ENCODE results near the gene RNASE11.

The RNASE11 gene

GRCh38 chr14:20556500-20557211 lies 31.1 kb downstream of the RNASE11 start:
- TF ChIP-seq CTCF (IDR thresholded peaks at IDR 0.05) = no peak
- DNase-seq (ENCODE audit: low spot score) = no peak
- Histone ChIP-seq H3K4me3 (no peak overlapping the region), H3K27ac (no peak overlapping the region)

- no peak for TF ChIP-seq CTCF (IDR thresholded peaks at IDR 0.05)
- Histone ChIP-seq H3K4me3 (no peak overlapping the region), H3K27ac (no peak overlapping the region)
- DNase-seq (ENCODE audit: low spot score) = no peak
These were observed 32.0 kb downstream of the RNASE11 start for GRCh38 chr14:20555845-20556244.

GRCh38 chr14:20553024-20553423 lies 34.8 kb downstream of the RNASE11 start:
- Histone ChIP-seq H3K27ac (no peak overlapping the region), H3K4me3 (no peak overlapping the region)
- TF ChIP-seq CTCF (IDR thresholded peaks at IDR 0.05) = no peak
- no peak for DNase-seq (ENCODE audit: low spot score)

GRCh38 chr14:20551606-20552005 lies 36.2 kb downstream of the RNASE11 start:
- TF ChIP-seq CTCF (IDR thresholded peaks at IDR 0.05) = no peak
- no peak for DNase-seq (ENCODE audit: low spot score)
- H3K27ac ChIP-seq = no peak overlapping the region
- no peak overlapping the region for H3K4me3 ChIP-seq

GRCh38 chr14:20550926-20551325 lies 36.9 kb downstream of the RNASE11 start:
- no peak for TF ChIP-seq CTCF (IDR thresholded peaks at IDR 0.05)
- H3K4me3 ChIP-seq = no peak overlapping the region
- no peak overlapping the region for H3K27ac ChIP-seq
- DNase-seq (ENCODE audit: low spot score) = no peak

- Histone ChIP-seq H3K27ac (no peak overlapping the region), H3K4me3 (no peak overlapping the region)
- DNase-seq (ENCODE audit: low spot score) = no peak
- TF ChIP-seq CTCF (IDR thresholded peaks at IDR 0.05) = no peak
These were observed 39.2 kb downstream of the RNASE11 start for GRCh38 chr14:20548414-20549158.

GRCh38 chr14:20546877-20547276 lies 40.9 kb downstream of the RNASE11 start:
- no peak overlapping the region for H3K4me3 ChIP-seq
- no peak for DNase-seq (ENCODE audit: low spot score)
- no peak for TF ChIP-seq CTCF (IDR thresholded peaks at IDR 0.05)
- H3K27ac ChIP-seq = no peak overlapping the region
